GM20000 (cell line): Measurements from ENCODE around the gene MAMDC2.
"Not testable (repeated sequence)": the region's sequence is repeated elsewhere in the genome, so short reads cannot be mapped to it uniquely, and the experiment has no call there.

Source experiments
- DNase-seq: peaks from one replicate; pipeline ENCODE4 v3.0.0; 2012; ENCODE audit warnings: low spot score
- TF ChIP-seq, protein P1 (sequence below): IDR thresholded peaks from 2 replicates; pipeline ENCODE4 v1.5.1; 2012; ENCODE audit warnings: mild to moderate bottlenecking, control low read depth; ENCODE audit errors: extremely low read depth, missing control alignments

Gene MAMDC2

DNA sequence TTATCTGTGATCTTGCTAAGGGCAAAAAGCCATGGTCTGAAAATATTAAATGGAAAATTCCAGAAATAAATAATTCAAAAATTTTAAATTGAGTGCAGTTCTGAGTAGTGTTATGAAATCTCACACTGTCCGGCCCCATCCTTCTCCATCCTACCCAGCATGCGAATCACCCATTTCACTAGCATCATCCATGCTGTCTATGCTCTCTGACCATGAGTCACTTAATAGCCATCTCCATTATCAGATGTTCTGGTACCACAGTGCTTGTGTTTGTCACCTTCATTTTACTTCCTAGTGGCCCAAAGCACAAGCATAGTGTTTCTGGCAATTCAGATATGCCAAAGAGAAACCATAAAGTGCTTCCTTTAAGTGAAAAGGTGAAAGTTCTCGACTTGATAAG, 151.8 kb downstream of the MAMDC2 start:
- TF ChIP-seq, protein P1, sequence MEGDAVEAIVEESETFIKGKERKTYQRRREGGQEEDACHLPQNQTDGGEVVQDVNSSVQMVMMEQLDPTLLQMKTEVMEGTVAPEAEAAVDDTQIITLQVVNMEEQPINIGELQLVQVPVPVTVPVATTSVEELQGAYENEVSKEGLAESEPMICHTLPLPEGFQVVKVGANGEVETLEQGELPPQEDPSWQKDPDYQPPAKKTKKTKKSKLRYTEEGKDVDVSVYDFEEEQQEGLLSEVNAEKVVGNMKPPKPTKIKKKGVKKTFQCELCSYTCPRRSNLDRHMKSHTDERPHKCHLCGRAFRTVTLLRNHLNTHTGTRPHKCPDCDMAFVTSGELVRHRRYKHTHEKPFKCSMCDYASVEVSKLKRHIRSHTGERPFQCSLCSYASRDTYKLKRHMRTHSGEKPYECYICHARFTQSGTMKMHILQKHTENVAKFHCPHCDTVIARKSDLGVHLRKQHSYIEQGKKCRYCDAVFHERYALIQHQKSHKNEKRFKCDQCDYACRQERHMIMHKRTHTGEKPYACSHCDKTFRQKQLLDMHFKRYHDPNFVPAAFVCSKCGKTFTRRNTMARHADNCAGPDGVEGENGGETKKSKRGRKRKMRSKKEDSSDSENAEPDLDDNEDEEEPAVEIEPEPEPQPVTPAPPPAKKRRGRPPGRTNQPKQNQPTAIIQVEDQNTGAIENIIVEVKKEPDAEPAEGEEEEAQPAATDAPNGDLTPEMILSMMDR, result no peak
- no peak for DNase-seq

DNA sequence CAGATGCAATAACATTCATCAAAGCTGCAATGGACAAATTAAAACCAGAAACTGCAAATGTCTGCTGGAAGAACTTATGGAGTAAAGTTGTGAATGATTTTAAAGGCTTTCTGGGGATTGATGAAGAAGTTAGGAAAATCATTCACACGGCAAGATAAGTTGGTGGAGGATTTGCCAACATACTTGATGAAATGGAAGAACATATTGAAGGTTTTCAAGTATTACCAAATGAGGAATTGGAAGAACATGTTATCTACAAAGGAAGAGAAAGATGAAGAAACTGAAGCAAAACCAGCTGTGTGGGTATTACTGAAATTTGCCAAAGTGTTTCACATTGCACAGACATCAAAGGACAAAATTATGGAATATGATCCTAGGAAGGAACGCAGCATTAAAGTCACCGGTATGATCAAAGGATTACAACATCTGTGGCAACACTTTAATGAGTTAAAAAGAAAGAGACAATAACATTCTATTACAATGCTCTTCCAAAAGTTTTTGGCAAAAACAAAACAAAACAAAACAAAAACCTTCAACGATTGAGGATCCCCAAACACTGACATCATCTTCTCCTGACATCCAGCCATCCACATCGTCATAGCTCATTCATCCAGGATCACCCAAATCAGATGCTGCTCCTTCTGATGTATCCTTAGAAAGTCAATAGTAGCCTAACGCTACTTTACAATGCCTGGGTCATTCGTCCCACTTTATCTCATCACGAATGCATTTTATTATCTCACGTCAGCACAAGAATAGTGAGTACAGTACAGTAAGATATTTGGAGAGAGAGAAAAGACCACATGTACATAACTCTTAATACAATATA, 153.8 kb downstream of the MAMDC2 start:
- TF ChIP-seq, protein P1, result no peak
- no peak for DNase-seq

- DNase-seq, result not testable (repeated sequence)
Measured at GRCh38 chr9:70204743-70205142, 161.1 kb downstream of the MAMDC2 start.

DNA sequence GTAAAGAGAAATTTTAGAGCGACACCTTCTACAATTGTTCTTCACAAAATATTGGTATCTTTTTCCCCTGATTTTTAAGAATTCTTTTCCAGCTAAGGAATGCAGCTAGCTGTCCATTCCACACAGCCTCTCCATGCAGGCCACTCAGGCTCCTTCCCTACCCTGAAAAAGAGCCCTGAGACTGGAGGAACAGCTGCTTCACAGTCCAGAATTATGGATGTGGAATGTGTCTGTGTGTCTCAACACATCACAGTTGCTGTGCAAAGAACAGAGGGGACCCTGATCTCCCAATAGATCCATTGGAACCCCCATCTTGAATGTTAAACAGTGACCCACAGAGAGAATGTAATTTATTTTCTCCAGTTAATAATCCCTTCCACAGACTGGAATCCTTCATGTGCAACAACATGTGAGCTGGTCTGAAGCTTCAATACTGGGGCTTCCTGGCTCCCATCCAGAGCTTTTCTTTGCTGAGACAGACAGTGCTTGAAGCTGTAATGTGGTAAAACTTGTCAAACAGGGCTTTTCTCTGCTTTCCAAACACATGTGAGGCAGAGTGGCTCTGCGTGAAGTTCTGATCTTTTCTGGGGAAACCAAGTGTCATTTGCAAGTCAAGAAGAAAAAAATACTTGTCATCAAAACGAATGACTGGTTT, 161.8 kb downstream of the MAMDC2 start:
- TF ChIP-seq, protein P1, result no peak
- DNase-seq, result no peak

DNA sequence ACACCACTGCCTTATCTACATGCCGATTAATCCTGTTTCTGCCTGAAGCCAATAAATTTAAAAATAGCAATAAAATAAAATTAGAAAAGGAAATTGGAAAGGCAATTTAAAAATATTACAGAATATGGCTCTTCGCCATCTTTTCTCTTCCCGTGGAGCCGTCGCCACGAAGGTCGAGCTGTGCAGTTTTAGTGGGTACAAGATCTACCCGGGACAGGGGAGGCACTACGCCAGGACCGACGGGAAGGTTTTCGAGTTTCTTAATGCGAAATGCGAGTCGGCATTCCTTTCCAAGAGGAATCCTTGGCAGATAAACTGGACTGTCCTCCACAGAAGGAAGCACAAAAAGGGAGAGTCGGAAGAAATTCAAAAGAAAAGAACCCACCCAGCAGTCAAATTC, 173.4 kb downstream of the MAMDC2 start:
- TF ChIP-seq, protein P1, result no peak
- DNase-seq, result no peak

- TF ChIP-seq, protein P1, result no peak
- no peak for DNase-seq
Measured at GRCh38 chr9:70218767-70219166, 175.1 kb downstream of the MAMDC2 start.

- TF ChIP-seq, protein P1, result no peak
- DNase-seq, result no peak
Measured at GRCh38 chr9:70220216-70220615, 176.6 kb downstream of the MAMDC2 start.
